Smooth muscle cell (in vitro differentiated cells): Measurements from ENCODE around the gene BRI3BP. TPM values are rescaled to one million over a fixed set of nuclear protein-coding genes. Genes with fewer than 3 reads are reported as not detected.

ENCODE experiments used
- DNase-seq: peaks from one replicate; lab custom pipeline; 2025; ENCODE audit not compliant: unreplicated experiment; lab: John Stamatoyannopoulos, UW
- H2AFZ ChIP-seq: fragments of 200-600 bp; sonication (generic); 2 replicates; pipeline ENCODE4 v1.6.0; 2016; ENCODE audit warnings: antibody characterized with exemption, low read depth, mild to moderate bottlenecking
- H3F3A ChIP-seq: fragments of 200-600 bp; sonication (generic); 2 replicates; pipeline ENCODE4 v1.6.0; 2017; ENCODE audit warnings: antibody characterized with exemption, low read depth
- H3K27ac ChIP-seq: fragments of 200-600 bp; sonication (generic); 2 replicates; pipeline ENCODE4 v1.5.1; 2016; ENCODE audit warnings: low read depth, mild to moderate bottlenecking
- H3K27me3 ChIP-seq: fragments of 200-600 bp; sonication (generic); 2 replicates; pipeline ENCODE4 v1.6.1; 2016; ENCODE audit warnings: low read depth, mild to moderate bottlenecking
- H3K36me3 ChIP-seq: fragments of 200-600 bp; sonication (generic); 2 replicates; pipeline ENCODE4 v1.5.1; 2016; ENCODE audit warnings: low read depth
- H3K4me1 ChIP-seq: fragments of 200-600 bp; sonication (generic); 2 replicates; pipeline ENCODE4 v1.5.1; 2016; ENCODE audit warnings: low read depth
- H3K4me2 ChIP-seq: fragments of 200-600 bp; sonication (generic); 2 replicates; pipeline ENCODE4 v1.6.0; 2016; ENCODE audit warnings: mild to moderate bottlenecking
- H3K4me3 ChIP-seq: fragments of 200-600 bp; sonication (generic); 2 replicates; pipeline ENCODE4 v1.5.1; 2016; ENCODE audit warnings: mild to moderate bottlenecking
- H3K79me2 ChIP-seq: fragments of 200-600 bp; sonication (generic); 2 replicates; pipeline ENCODE4 v1.6.0; 2016; ENCODE audit warnings: low read depth, mild to moderate bottlenecking
- H3K9ac ChIP-seq: fragments of 200-600 bp; sonication (generic); 2 replicates; pipeline ENCODE4 v1.6.0; 2016; ENCODE audit warnings: low read depth
- H3K9me3 ChIP-seq: fragments of 200-600 bp; sonication (generic); replicated peaks from 2 replicates; pipeline ENCODE4 v1.5.1; 2016; ENCODE audit warnings: low read depth
- H4K20me1 ChIP-seq: fragments of 200-600 bp; sonication (generic); 2 replicates; pipeline ENCODE4 v1.6.0; 2016; ENCODE audit warnings: low read depth
- WGBS: methylation state at CpG from one replicate; pipeline ENCODE4 v1.1.7; 2016; ENCODE audit warnings: low lambda C conversion rate; 5-methylcytosine and 5-hydroxymethylcytosine counted together
- polyA plus RNA-seq: library from polyadenylated mRNA; unstranded; fragments of >200 nt; fragmentation: Nextera tagmentation; extraction: Ambion mirVana; gene quantifications from 2 replicates; pipeline ENCODE4 v1.2.1, GENCODE V29; 2016
- total RNA-seq: library from RNA; depleted of rRNA; stranded (reverse); fragments of >200 nt; gene quantifications from 2 replicates; pipeline ENCODE4 v1.2.3, GENCODE V29; 2014
- TF ChIP-seq, protein P1 (sequence below): fragments of 200-600 bp; sonication (generic); IDR thresholded peaks from 2 replicates; pipeline ENCODE4 v1.5.1; 2017; ENCODE audit warnings: borderline replicate concordance, mild to moderate bottlenecking, antibody characterized with exemption; ENCODE audit not compliant: insufficient read depth, poor library complexity, severe bottlenecking

The BRI3BP gene
- total and polyA plus RNA-seq, 2 experiments from 2014 or later = 1.2 to 1.8 TPM

DNA sequence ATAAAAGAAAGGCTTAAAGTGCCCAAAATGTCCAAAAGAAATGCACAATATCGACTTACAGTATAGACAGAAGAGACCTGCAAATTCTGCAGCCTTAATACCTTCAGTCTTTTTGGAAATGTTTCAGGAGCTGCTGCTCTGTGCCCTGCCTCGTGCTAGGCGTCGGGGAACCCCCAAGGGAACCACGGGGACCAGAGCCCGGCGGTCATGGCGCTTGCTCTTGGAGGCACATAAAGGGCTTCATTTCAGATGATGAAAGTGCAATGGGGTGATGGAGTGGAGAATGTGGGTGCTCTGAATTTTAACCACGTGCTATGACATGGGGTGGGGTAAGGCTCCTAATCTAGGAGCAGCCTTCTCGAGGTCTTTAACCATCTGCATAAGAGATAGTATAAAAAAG is 57.0 kb downstream of the BRI3BP start:
- Histone ChIP-seq H3K27ac (no peak overlapping the region), H3K36me3 (no peaks in the 10 kb centered on the region), H2AFZ (no peak overlapping the region), H3K9me3 (no peaks in the 10 kb centered on the region), H3K4me3 (no peak overlapping the region), H3K27me3 (no peaks in the 10 kb centered on the region), H3K79me2 (no peaks in the 10 kb centered on the region), H3K4me2 (no peak overlapping the region), H3F3A (no peaks in the 10 kb centered on the region), H4K20me1 (no peaks in the 10 kb centered on the region), H3K9ac (no peak overlapping the region), H3K4me1 (no peaks in the 10 kb centered on the region)
- 96% methylated on average over 10 of the region's 10 CpGs for WGBS
- no peak for DNase-seq
- TF ChIP-seq, protein P1, sequence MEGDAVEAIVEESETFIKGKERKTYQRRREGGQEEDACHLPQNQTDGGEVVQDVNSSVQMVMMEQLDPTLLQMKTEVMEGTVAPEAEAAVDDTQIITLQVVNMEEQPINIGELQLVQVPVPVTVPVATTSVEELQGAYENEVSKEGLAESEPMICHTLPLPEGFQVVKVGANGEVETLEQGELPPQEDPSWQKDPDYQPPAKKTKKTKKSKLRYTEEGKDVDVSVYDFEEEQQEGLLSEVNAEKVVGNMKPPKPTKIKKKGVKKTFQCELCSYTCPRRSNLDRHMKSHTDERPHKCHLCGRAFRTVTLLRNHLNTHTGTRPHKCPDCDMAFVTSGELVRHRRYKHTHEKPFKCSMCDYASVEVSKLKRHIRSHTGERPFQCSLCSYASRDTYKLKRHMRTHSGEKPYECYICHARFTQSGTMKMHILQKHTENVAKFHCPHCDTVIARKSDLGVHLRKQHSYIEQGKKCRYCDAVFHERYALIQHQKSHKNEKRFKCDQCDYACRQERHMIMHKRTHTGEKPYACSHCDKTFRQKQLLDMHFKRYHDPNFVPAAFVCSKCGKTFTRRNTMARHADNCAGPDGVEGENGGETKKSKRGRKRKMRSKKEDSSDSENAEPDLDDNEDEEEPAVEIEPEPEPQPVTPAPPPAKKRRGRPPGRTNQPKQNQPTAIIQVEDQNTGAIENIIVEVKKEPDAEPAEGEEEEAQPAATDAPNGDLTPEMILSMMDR = no peak

DNA sequence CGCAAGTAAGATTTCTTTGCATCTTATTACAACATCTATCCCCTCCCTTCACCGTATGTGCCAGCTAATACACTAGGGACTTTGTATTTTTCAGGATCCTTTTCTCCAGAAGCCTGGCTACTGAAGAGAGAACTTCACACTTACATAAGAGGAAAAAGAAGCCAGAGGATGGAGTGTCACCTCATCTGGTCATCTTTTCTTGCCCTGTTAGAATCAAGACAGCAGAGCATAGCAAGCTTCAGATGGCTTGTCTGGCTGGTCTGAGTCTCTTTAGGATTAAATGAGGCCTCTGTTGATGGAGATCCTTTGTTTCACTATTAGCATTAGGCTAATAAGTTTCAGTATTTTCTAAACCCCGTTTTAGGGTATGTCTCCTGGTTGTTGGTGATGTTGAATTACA is 57.4 kb downstream of the BRI3BP start:
- 93% methylated on average over 3 of the region's 3 CpGs for WGBS
- Histone ChIP-seq H3K9me3 (no peaks in the 10 kb centered on the region), H4K20me1 (no peaks in the 10 kb centered on the region), H3F3A (no peaks in the 10 kb centered on the region), H3K36me3 (no peaks in the 10 kb centered on the region), H3K27ac (no peak overlapping the region), H3K9ac (no peak overlapping the region), H3K4me1 (no peaks in the 10 kb centered on the region), H3K4me3 (no peak overlapping the region), H3K27me3 (no peaks in the 10 kb centered on the region), H2AFZ (no peak overlapping the region), H3K4me2 (no peak overlapping the region), H3K79me2 (no peaks in the 10 kb centered on the region)
- TF ChIP-seq, protein P1 = no peak
- DNase-seq = no peak

DNA sequence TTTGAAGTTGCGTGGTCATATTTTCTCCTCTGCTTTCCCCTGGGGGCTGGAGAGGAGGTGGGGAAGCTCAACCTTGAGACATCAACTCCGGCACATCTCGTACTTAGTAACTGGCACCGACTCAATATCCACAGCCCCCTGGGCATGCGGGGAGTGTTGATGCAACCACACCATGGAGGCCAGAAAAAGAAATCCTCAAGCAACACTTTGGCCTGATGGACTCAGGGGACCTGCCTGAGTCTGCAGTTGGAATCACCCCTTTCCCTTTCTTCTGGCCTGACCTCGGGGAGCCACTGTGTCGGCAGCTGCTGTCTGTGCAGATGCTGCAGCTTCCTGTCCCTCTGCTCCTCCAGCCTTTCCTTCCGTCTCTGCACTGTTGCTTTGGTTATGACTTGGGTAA is 60.4 kb downstream of the BRI3BP start:
- Histone ChIP-seq H3K36me3 (no peaks in the 10 kb centered on the region), H3K4me3 (no peak overlapping the region), H3K9me3 (no peaks in the 10 kb centered on the region), H3K27me3 (no peaks in the 10 kb centered on the region), H3K4me1 (no peaks in the 10 kb centered on the region), H3K4me2 (no peak overlapping the region), H4K20me1 (no peaks in the 10 kb centered on the region), H3K27ac (no peak overlapping the region), H3F3A (no peaks in the 10 kb centered on the region), H2AFZ (no peak overlapping the region), H3K9ac (no peak overlapping the region), H3K79me2 (no peaks in the 10 kb centered on the region)
- WGBS = 95% methylated on average over 8 of the region's 8 CpGs
- TF ChIP-seq, protein P1 = no peak
- DNase-seq = no peak

DNA sequence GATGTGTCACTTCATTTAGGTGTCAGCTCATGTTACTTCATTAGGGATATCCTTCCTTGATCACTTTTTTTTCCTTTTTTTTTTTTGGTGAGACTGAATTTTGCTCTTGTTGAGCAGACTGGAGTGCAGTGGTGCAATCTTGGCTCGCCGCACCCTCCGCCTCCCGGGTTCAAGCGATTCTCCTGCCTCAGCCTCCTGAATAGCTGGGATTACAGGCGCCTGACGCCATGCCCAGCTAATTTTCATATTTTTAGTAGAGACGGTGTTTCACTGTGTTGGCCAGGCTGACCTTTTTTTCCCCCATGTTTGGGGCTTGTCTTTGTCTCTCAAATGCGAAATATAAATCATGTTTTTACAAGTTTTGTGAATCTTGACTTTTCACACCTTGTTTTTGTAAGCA is 62.1 kb downstream of the BRI3BP start:
- DNase-seq = no peak
- no peaks in the 10 kb centered on the region for H3K9me3 ChIP-seq
- H3K4me1 ChIP-seq = no peaks in the 10 kb centered on the region
- no peak overlapping the region for H3K4me3 ChIP-seq
- no peak overlapping the region for H3K9ac ChIP-seq
- TF ChIP-seq, protein P1 = no peak
- no peak overlapping the region for H3K4me2 ChIP-seq
- no peaks in the 10 kb centered on the region for H4K20me1 ChIP-seq
- no peaks in the 10 kb centered on the region for H3K36me3 ChIP-seq
- H3K27ac ChIP-seq = no peak overlapping the region
- H3K27me3 ChIP-seq = no peaks in the 10 kb centered on the region
- 95% methylated on average over 9 of the region's 9 CpGs for WGBS
- H3F3A ChIP-seq = no peaks in the 10 kb centered on the region
- no peaks in the 10 kb centered on the region for H3K79me2 ChIP-seq
- no peak overlapping the region for H2AFZ ChIP-seq
